Neural cell (in vitro differentiated cells): ENCODE measurements around the gene CYREN. TPM values are rescaled to one million over a fixed set of nuclear protein-coding genes. Genes with fewer than 3 reads are reported as not detected.

Experiments
- H2AFZ ChIP-seq: fragments of 200-600, 300-800 bp; sonication (generic), shearing (Covaris generic); 2 replicates; pipeline ENCODE4 v1.6.0; 2014; ENCODE audit warnings: low read depth, mild to moderate bottlenecking, antibody characterized with exemption, low read length, moderate library complexity
- H3F3A ChIP-seq: fragments of 200-600 bp; shearing (Covaris generic); 2 replicates; pipeline ENCODE4 v1.6.1; 2016; ENCODE audit warnings: mild to moderate bottlenecking, moderate library complexity, mixed read lengths, antibody characterized with exemption, low read length; ENCODE audit not compliant: insufficient read depth, poor library complexity, severe bottlenecking
- H3K27ac ChIP-seq: fragments of 200-600, 300-800 bp; sonication (generic), shearing (Covaris generic); 2 replicates; pipeline ENCODE4 v1.5.1; 2014; ENCODE audit warnings: mild to moderate bottlenecking, low read length, moderate library complexity
- H3K27me3 ChIP-seq: fragments of 300-800, 200-600 bp; sonication (generic), shearing (Covaris generic); 2 replicates; pipeline ENCODE4 v1.6.0; 2014; ENCODE audit warnings: mild to moderate bottlenecking, low read depth, low read length, moderate library complexity; ENCODE audit not compliant: insufficient read depth
- H3K36me3 ChIP-seq: fragments of 300-800, 200-600 bp; sonication (generic), shearing (Covaris generic); 2 replicates; pipeline ENCODE4 v1.5.1; 2014; ENCODE audit warnings: mild to moderate bottlenecking, antibody characterized with exemption, low read length, moderate library complexity; ENCODE audit not compliant: insufficient read depth
- H3K4me2 ChIP-seq: fragments of 300-800, 200-600 bp; sonication (generic), shearing (Covaris generic); 2 replicates; pipeline ENCODE4 v1.6.0; 2014; ENCODE audit warnings: mild to moderate bottlenecking, low read length
- H3K4me3 ChIP-seq: fragments of 300-800, 200-600 bp; sonication (generic), shearing (Covaris generic); 2 replicates; pipeline ENCODE4 v1.5.1; 2014; ENCODE audit warnings: mild to moderate bottlenecking, low read length, moderate library complexity
- H3K79me2 ChIP-seq: fragments of 200-600 bp; shearing (Covaris generic); replicated peaks from 2 replicates; pipeline ENCODE4 v1.6.0; 2014; ENCODE audit warnings: mild to moderate bottlenecking, low read length, moderate library complexity; ENCODE audit not compliant: insufficient read depth
- H3K9ac ChIP-seq: fragments of 300-800, 200-600 bp; sonication (generic), shearing (Covaris generic); 2 replicates; pipeline ENCODE4 v1.6.1; 2016; ENCODE audit warnings: mild to moderate bottlenecking, low read length, mixed read lengths
- H3K9me2 ChIP-seq: fragments of 200-600 bp; shearing (Covaris generic); 2 replicates; pipeline ENCODE4 v1.6.1; 2016; ENCODE audit warnings: mild to moderate bottlenecking, low read length, mixed read lengths; ENCODE audit not compliant: insufficient read depth
- H3K9me3 ChIP-seq: fragments of 200-600, 300-800 bp; sonication (generic), shearing (Covaris generic); 2 replicates; pipeline ENCODE4 v1.6.1; 2016; ENCODE audit warnings: mild to moderate bottlenecking, mixed run types, low read length, moderate library complexity, mixed read lengths
- H4K20me1 ChIP-seq: fragments of 200-600 bp; shearing (Covaris generic); 2 replicates; pipeline ENCODE4 v1.6.1; 2016; ENCODE audit warnings: mild to moderate bottlenecking, mixed run types; ENCODE audit not compliant: insufficient read depth
- EP300 ChIP-seq: fragments of 450-650 bp; conservative IDR thresholded peaks from 2 replicates; pipeline ENCODE4 v1.6.1; 2014; ENCODE audit warnings: antibody characterized with exemption, mild to moderate bottlenecking, moderate library complexity; ENCODE audit not compliant: poor library complexity, severe bottlenecking
- EZH2 ChIP-seq: fragments of 200-600, 300-800 bp; shearing (Covaris generic), sonication (generic); IDR thresholded peaks from 2 replicates; pipeline ENCODE4 v1.6.1; 2014; ENCODE audit warnings: antibody characterized with exemption, low read length, borderline replicate concordance, mild to moderate bottlenecking; ENCODE audit not compliant: insufficient read depth, poor library complexity, severe bottlenecking
- MXI1 ChIP-seq: fragments of 450-650 bp; conservative IDR thresholded peaks from 2 replicates; pipeline ENCODE4 v1.6.1; 2014; ENCODE audit warnings: antibody characterized with exemption, mild to moderate bottlenecking; ENCODE audit not compliant: poor library complexity, severe bottlenecking
- POLR2AphosphoS5 ChIP-seq: IDR thresholded peaks from 2 replicates; pipeline ENCODE4 v1.6.1; 2012
- RAD21 ChIP-seq: fragments of 450-650 bp; conservative IDR thresholded peaks from 2 replicates; pipeline ENCODE4 v1.6.1; 2014; ENCODE audit warnings: antibody characterized with exemption, mild to moderate bottlenecking, moderate library complexity
- SMC3 ChIP-seq: fragments of 450-650 bp; conservative IDR thresholded peaks from 2 replicates; pipeline ENCODE4 v1.6.1; 2014; ENCODE audit warnings: antibody characterized with exemption, mild to moderate bottlenecking, moderate library complexity; ENCODE audit not compliant: poor library complexity
- TAF1 ChIP-seq: IDR thresholded peaks from 2 replicates; pipeline ENCODE4 v1.6.1; 2012; ENCODE audit warnings: low read depth
- polyA minus RNA-seq: library from RNA; depleted of rRNA, polyadenylated mRNA; stranded (reverse); fragments of >200 nt; gene quantifications from 2 replicates; pipeline ENCODE4 v1.2.3, GENCODE V29; 2014
- polyA plus RNA-seq: library from polyadenylated mRNA; depleted of rRNA; stranded (reverse); fragments of >200 nt; gene quantifications from 2 replicates; pipeline ENCODE4 v1.2.3, GENCODE V29; 2014
- TF ChIP-seq, protein P1 (sequence below): IDR thresholded peaks from 2 replicates; pipeline ENCODE4 v1.6.1; 2012; ENCODE audit warnings: borderline replicate concordance
- TF ChIP-seq, protein P2 (sequence below): fragments of 450-650 bp; IDR thresholded peaks from 2 replicates; pipeline ENCODE4 v1.5.1; 2014; ENCODE audit warnings: antibody characterized with exemption, mild to moderate bottlenecking, moderate library complexity; ENCODE audit not compliant: poor library complexity, severe bottlenecking

CYREN gene
- polyA plus RNA-seq (6.7 and 13.5 TPM in 2 replicates), polyA minus RNA-seq (22.9 and 26.6 TPM in 2 replicates)

DNA sequence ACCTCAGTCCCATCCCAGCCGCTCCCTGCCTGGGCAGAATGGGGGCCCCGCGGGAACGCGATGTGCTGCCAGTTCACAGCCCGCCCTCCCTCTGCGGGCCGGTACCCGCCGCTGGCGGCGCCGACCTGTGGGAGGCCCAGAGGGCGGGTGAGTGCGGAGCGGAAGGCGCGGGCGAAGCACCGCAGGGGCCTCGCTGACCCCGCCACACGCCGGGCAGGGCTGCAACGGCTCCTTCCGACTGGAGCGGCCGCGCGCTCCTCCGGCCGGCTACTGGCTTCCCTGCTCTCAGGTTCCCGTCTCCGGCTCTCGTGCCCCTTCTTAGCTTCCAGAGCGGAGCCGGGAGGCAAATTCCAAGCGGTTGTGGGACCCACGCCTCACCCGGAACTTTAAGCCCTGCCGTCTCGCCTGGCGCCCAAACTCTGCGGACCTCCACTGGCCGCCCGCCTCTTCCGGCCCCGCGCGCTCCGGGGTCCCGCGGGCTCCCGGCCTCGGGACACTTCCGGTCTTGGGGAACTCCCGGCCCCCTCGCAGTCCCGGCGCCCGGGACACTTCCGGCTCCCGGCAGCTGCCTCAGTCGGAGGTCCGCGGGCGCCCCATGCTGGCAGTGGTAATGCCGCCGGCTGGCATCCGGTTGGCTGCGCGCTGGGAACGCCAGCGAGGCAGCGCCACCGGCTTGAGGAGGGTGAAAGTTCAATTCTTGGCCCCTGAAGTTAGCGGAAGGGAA is at the start of gene CYREN:
Gene CYREN (minus strand): TSS at position 434 of the 724 bp plus-strand sequence. CDS start 1,785 bp downstream, outside the sequence.
- Histone ChIP-seq H3F3A (no peaks in the 10 kb centered on the region), H3K4me3 (peak within 1 kb of the TSS; percentile 96), H3K79me2 (peaks cover 8% of the 10 kb centered on the region), H3K9ac (peak within 1 kb of the TSS; percentile 69), H2AFZ (peak within 1 kb of the TSS; percentile 65), H3K9me2 (no peaks in the 10 kb centered on the region), H3K36me3 (no peaks in the 10 kb centered on the region), H3K27ac (peak within 1 kb of the TSS; percentile 44), H3K4me2 (peak within 1 kb of the TSS; percentile 59), H3K27me3 (no peaks in the 10 kb centered on the region), H4K20me1 (no peaks in the 10 kb centered on the region), H3K9me3 (no peaks in the 10 kb centered on the region)
- TF ChIP-seq EZH2 (no peak), TAF1 (no peak), MXI1 (peak; percentile 80), RAD21 (peak; percentile 83), EP300 (peak; percentile 17), POLR2AphosphoS5 (no peak), SMC3 (peak; percentile 87)
- TF ChIP-seq, protein P1, sequence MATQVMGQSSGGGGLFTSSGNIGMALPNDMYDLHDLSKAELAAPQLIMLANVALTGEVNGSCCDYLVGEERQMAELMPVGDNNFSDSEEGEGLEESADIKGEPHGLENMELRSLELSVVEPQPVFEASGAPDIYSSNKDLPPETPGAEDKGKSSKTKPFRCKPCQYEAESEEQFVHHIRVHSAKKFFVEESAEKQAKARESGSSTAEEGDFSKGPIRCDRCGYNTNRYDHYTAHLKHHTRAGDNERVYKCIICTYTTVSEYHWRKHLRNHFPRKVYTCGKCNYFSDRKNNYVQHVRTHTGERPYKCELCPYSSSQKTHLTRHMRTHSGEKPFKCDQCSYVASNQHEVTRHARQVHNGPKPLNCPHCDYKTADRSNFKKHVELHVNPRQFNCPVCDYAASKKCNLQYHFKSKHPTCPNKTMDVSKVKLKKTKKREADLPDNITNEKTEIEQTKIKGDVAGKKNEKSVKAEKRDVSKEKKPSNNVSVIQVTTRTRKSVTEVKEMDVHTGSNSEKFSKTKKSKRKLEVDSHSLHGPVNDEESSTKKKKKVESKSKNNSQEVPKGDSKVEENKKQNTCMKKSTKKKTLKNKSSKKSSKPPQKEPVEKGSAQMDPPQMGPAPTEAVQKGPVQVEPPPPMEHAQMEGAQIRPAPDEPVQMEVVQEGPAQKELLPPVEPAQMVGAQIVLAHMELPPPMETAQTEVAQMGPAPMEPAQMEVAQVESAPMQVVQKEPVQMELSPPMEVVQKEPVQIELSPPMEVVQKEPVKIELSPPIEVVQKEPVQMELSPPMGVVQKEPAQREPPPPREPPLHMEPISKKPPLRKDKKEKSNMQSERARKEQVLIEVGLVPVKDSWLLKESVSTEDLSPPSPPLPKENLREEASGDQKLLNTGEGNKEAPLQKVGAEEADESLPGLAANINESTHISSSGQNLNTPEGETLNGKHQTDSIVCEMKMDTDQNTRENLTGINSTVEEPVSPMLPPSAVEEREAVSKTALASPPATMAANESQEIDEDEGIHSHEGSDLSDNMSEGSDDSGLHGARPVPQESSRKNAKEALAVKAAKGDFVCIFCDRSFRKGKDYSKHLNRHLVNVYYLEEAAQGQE, result peak; percentile 44
- TF ChIP-seq, protein P2, sequence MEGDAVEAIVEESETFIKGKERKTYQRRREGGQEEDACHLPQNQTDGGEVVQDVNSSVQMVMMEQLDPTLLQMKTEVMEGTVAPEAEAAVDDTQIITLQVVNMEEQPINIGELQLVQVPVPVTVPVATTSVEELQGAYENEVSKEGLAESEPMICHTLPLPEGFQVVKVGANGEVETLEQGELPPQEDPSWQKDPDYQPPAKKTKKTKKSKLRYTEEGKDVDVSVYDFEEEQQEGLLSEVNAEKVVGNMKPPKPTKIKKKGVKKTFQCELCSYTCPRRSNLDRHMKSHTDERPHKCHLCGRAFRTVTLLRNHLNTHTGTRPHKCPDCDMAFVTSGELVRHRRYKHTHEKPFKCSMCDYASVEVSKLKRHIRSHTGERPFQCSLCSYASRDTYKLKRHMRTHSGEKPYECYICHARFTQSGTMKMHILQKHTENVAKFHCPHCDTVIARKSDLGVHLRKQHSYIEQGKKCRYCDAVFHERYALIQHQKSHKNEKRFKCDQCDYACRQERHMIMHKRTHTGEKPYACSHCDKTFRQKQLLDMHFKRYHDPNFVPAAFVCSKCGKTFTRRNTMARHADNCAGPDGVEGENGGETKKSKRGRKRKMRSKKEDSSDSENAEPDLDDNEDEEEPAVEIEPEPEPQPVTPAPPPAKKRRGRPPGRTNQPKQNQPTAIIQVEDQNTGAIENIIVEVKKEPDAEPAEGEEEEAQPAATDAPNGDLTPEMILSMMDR, result peak; percentile 90

DNA sequence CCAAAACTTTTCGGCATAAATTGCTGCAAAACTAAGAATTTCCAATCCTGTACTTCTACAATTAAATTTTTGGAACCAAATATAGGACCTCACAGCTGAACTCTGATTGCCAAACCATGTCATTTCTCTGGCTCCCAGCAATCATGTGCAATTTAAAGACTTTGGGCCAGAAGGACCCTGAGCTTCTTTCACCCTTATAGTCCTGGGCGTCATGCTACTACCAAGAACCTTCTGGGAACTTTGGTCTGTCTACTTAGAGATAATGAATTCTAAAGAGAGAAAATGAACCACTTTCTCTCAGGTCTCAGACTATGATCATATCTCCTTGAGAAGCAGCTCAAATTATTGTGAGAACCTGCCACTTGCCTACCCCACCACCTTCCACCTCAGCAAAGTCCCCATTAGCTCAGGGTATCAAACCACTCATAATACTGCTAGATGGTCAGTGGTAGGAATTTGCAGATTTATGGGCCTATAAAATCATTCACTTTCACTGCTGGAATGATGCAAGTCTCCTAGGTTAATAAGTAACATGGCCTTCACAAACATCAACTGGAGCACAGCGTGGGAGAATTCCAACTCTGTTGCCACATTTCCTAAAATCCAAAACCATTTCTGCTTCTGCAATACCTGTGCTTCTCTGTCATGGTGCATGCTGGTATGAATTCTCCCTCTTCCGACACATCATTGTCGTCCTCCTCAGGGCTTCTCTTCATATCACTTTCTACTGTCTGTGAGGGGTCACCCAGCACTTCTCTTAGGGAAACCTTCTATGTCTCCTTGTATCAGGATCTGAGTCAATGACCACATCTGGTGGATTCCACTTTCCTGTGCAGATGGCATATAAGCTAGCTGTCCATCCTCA is 47.4 kb upstream of the CYREN start:
- no peaks in the 10 kb centered on the region for H3K27me3 ChIP-seq
- H3K4me2 ChIP-seq, result no peak overlapping the region
- TF ChIP-seq, protein P1, result no peak
- TF ChIP-seq POLR2AphosphoS5 (no peak), RAD21 (no peak), MXI1 (no peak), EZH2 (no peak), SMC3 (no peak), TAF1 (no peak), EP300 (no peak)
- TF ChIP-seq, protein P2, result no peak
- H2AFZ ChIP-seq, result no peak overlapping the region
- H3F3A ChIP-seq, result no peaks in the 10 kb centered on the region
- H3K36me3 ChIP-seq, result no peaks in the 10 kb centered on the region
- H3K9me3 ChIP-seq, result no peaks in the 10 kb centered on the region
- no peaks in the 10 kb centered on the region for H4K20me1 ChIP-seq
- H3K9ac ChIP-seq, result no peak overlapping the region
- H3K79me2 ChIP-seq, result no peaks in the 10 kb centered on the region
- H3K9me2 ChIP-seq, result no peaks in the 10 kb centered on the region
- H3K27ac ChIP-seq, result no peak overlapping the region
- no peak overlapping the region for H3K4me3 ChIP-seq
